ENCODE data around the gene LRRC42. TPM values are rescaled to one million over a fixed set of nuclear protein-coding genes. Genes with fewer than 3 reads are reported as not detected.
A peak's percentile ranks its signal among the peaks of the same experiment; 100 is the strongest.

Gene LRRC42, protein sequence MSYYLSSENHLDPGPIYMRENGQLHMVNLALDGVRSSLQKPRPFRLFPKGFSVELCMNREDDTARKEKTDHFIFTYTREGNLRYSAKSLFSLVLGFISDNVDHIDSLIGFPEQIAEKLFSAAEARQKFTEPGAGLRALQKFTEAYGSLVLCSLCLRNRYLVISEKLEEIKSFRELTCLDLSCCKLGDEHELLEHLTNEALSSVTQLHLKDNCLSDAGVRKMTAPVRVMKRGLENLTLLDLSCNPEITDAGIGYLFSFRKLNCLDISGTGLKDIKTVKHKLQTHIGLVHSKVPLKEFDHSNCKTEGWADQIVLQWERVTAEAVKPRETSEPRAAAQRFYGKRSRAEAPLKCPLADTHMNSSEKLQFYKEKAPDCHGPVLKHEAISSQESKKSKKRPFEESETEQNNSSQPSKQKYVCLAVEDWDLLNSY
- total RNA-seq (2013; cell fraction: nucleolus; rRNA removed): 10.5 and 12.8 TPM in 2 replicates
- total RNA-seq (2014; rRNA removed) (15.2 and 17.2 TPM in 2 replicates), total RNA-seq (2014; rRNA removed; fragmentation: Illumina TruSeq; extraction: Trizol) (20.3 and 21.0 TPM in 2 replicates), total RNA-seq (2021) (22.1 and 22.4 TPM in 2 replicates), polyA plus RNA-seq (2011; rRNA removed) (34.4 and 35.9 TPM in 2 replicates), polyA plus RNA-seq (2014; fragmentation: Illumina TruSeq; extraction: Trizol) (18.1 and 25.8 TPM in 2 replicates), polyA plus RNA-seq (2014; fragmentation: Nextera tagmentation; extraction: Ambion mirVana) (10 to 100 TPM; 11.0 to 18.4 TPM), polyA plus RNA-seq (2014; rRNA removed) (24.9 and 25.6 TPM in 2 replicates), polyA plus RNA-seq (2016; fragmentation: Nextera tagmentation; extraction: Ambion mirVana) (10 to 100 TPM; 23.9 to 25.3 TPM), polyA minus RNA-seq (2011; rRNA and poly(A)+ RNA removed) (21.6 and 25.0 TPM in 2 replicates), Bru-seq, nascent RNA (percentile 74 among the genes with signal in this experiment), BruChase-seq, experiment 1, labeled RNA remaining after a 6-hour chase (percentile 71 among the genes with signal in this experiment), BruChase-seq, experiment 2, labeled RNA remaining after a 2-hour chase (percentile 76 among the genes with signal in this experiment)
- polyA plus RNA-seq (2011; ENCODE audit: low read depth): 19.3 TPM
- 24.7 and 27.5 TPM in 2 replicates for polyA plus RNA-seq (2011; cell fraction: cytosol; rRNA removed)
- polyA plus RNA-seq (2011; cell fraction: nucleus; rRNA removed): 19.8 and 20.4 TPM in 2 replicates
- 17.7 and 24.4 TPM in 2 replicates for polyA plus RNA-seq (2012)
- polyA minus RNA-seq (2011; cell fraction: cytosol; rRNA and poly(A)+ RNA removed): 10.4 and 13.6 TPM in 2 replicates
- 5.4 and 8.3 TPM in 2 replicates for polyA minus RNA-seq (2011; cell fraction: nucleus; rRNA and poly(A)+ RNA removed)
- long read RNA-seq, experiment 1, transcript LRRC42-203 (9 exons, 2,037 nt): major isoform, 7 of 16 reads
- long read RNA-seq, experiment 1, partial matches to known transcripts: 6 of 16 reads
- long read RNA-seq, experiment 1, other reads (novel, unspliced or antisense): 1 of 16 reads
- long read RNA-seq, experiment 2, transcript LRRC42-201 (8 exons, 1,727 nt): minor isoform, 26 of 88 reads
- long read RNA-seq, experiment 2, transcript LRRC42-203 (9 exons, 2,037 nt): major isoform, 30 of 88 reads
- long read RNA-seq, experiment 2, partial matches to known transcripts: 7 of 88 reads
- long read RNA-seq, experiment 2, other reads (novel, unspliced or antisense): 25 of 88 reads

DNA sequence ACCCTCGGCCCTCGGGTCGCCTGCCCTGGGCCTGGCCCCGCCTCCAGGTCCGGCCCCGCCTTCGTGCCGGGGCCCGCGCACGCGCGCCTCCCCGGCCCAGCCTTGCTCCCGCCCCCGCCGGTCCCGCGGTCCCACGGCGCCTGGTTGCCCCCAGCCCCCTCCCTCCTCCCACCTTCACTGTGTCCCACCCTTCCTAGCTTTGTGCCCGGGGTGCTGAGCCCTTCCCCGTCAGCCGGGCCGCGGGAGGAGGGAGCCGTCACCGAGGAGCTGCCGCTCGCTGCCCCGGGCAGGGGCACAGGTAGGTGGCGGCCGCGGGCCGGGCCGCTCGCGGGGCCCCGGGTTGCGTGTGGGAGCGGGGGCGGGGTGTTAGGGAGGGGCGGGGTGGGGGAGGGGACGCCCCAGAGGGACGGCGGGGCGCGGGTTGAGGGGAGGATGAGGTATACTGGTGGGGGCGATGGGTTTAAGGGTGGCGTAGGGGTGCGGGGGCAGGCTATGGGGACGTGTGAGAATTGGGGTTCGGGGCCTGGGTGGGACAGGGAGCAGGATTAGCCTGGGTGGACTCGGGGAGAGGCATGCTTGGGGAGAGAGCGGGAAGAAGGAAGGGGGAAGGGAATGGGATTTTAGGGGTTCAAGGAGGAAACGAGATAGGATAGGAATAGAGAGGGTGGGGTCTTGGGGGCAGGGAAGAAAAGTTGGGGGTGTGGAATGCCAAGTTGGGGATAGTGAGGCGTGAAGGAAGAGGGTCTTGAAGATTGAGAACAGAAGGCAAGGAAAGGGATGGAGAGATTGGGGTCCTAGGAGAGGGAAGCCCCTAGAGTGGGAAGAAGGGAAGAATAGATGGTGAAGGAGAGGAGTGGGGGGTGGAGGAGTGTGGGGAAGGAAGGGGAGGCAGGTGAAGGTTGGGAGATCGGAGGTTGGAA lies at the start of gene LRRC42:
TSS of gene LRRC42 (plus strand) at position 99 of the 920 bp plus-strand sequence. CDS start 5,650 bp downstream, outside the sequence.
- Histone ChIP-seq H3K27ac (ENCODE audit: control insufficient read depth, insufficient read depth) (peak within 1 kb of the TSS; percentile 78), H3K9ac (ENCODE audit: control insufficient read depth, insufficient read depth, low read length) (peak within 1 kb of the TSS; percentile 89), H4K20me1 (ENCODE audit: control insufficient read depth, insufficient read depth) (no peaks in the 10 kb centered on the region), H3K27me3 (replicated peaks in 1 of 2; ENCODE audit: control insufficient read depth in 2 of 2, insufficient read depth in 2 of 2, low read length in 1 of 2) (no peaks in the 10 kb centered on the region), H3K4me3 (peak within 1 kb of the TSS; percentile 92), H3K4me1 (ENCODE audit: control insufficient read depth, insufficient read depth, low read length) (peaks cover 3% of the 10 kb centered on the region; the same call in 1 of the 2 replicates), H2AFZ (ENCODE audit: control insufficient read depth, low read depth, low read length) (peak within 1 kb of the TSS; percentile 89), H3K36me3 (ENCODE audit: control insufficient read depth in 2 of 2, insufficient read depth in 2 of 2, low read length in 1 of 2) (no peaks in the 10 kb centered on the region), H3K4me2 (ENCODE audit: control insufficient read depth, insufficient read depth) (peak within 1 kb of the TSS; percentile 95), H3K9me3 (replicated peaks; ENCODE audit: control insufficient read depth, insufficient read depth, low read length) (no peaks in the 10 kb centered on the region), H3K79me2 (ENCODE audit: control insufficient read depth, insufficient read depth, low read length) (peaks cover 53% of the 10 kb centered on the region)
- FAIRE-seq: no peak
- ChIA-PET SMC1A (ENCODE audit: uncharacterized antibody, unreplicated experiment) (interaction anchor here (0.6 to 7.6 kb wide), 18 partner anchors 12 to 256 kb away, joined by 3 to 95 read pairs (median 6); partner anchors contain the start of genes DIO1, TCEANC2, TMEM59 and YIPF1), RAD21 (ENCODE audit: unreplicated experiment) (interaction anchor here (0.6 to 9.4 kb wide), 24 partner anchors 10 to 253 kb away, joined by 3 to 73 read pairs (median 6); partner anchors contain the start of genes CYB5RL, MRPL37, TCEANC2 and TMEM59), CTCF (interaction anchor here (0.6 to 11.1 kb wide), 17 partner anchors 9 to 111 kb away, joined by 3 to 200 read pairs (median 7); partner anchors contain the start of gene YIPF1), POLR2A (interaction anchor here (0.6 to 3.8 kb wide), 16 partner anchors 10 to 1025 kb away, joined by 3 to 32 read pairs (median 5); partner anchors contain the start of genes NDC1, TCEANC2, TMEM59 and YIPF1)
- in situ Hi-C loops (cut with MboI): no loop called here
- BruUV-seq (replicated peaks): no TSS peak
- DNase-seq (ENCODE audit: low read depth, low spot score): no peak
- intact Hi-C loops (cut with micrococcal nuclease; ENCODE audit: unreplicated experiment): loop anchor here (2.0 kb wide), 1 partner anchor 106 kb away; the partner anchor contains the start of genes TCEANC2 and TMEM59
- 2% methylated on average over 8 of the region's 58 CpGs for WGBS (ENCODE audit: insufficient coverage, insufficient replicate concordance, low lambda C conversion rate, missing lambda C conversion rate)
- peak; percentile 83 for ATAC-seq
- TF ChIP-seq BRCA1 (IDR thresholded peaks at IDR 0.05; ENCODE audit: low read depth, low read length): no peak
- TF ChIP-seq RELA (IDR thresholded peaks at IDR 0.05; ENCODE audit: borderline replicate concordance, partially characterized antibody): no peak
- TF ChIP-seq MTA2 (IDR thresholded peaks at IDR 0.05; ENCODE audit: low read depth): peak; percentile 39; the same call in 1 of the 2 replicates
- TF ChIP-seq, protein P1, sequence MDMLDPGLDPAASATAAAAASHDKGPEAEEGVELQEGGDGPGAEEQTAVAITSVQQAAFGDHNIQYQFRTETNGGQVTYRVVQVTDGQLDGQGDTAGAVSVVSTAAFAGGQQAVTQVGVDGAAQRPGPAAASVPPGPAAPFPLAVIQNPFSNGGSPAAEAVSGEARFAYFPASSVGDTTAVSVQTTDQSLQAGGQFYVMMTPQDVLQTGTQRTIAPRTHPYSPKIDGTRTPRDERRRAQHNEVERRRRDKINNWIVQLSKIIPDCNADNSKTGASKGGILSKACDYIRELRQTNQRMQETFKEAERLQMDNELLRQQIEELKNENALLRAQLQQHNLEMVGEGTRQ (IDR thresholded peaks at IDR 0.05; ENCODE audit: borderline replicate concordance, low read depth, low read length): no peak
- TF ChIP-seq GABPA (IDR thresholded peaks at IDR 0.05; ENCODE audit: low read depth): no peak
- TF ChIP-seq, protein P2, sequence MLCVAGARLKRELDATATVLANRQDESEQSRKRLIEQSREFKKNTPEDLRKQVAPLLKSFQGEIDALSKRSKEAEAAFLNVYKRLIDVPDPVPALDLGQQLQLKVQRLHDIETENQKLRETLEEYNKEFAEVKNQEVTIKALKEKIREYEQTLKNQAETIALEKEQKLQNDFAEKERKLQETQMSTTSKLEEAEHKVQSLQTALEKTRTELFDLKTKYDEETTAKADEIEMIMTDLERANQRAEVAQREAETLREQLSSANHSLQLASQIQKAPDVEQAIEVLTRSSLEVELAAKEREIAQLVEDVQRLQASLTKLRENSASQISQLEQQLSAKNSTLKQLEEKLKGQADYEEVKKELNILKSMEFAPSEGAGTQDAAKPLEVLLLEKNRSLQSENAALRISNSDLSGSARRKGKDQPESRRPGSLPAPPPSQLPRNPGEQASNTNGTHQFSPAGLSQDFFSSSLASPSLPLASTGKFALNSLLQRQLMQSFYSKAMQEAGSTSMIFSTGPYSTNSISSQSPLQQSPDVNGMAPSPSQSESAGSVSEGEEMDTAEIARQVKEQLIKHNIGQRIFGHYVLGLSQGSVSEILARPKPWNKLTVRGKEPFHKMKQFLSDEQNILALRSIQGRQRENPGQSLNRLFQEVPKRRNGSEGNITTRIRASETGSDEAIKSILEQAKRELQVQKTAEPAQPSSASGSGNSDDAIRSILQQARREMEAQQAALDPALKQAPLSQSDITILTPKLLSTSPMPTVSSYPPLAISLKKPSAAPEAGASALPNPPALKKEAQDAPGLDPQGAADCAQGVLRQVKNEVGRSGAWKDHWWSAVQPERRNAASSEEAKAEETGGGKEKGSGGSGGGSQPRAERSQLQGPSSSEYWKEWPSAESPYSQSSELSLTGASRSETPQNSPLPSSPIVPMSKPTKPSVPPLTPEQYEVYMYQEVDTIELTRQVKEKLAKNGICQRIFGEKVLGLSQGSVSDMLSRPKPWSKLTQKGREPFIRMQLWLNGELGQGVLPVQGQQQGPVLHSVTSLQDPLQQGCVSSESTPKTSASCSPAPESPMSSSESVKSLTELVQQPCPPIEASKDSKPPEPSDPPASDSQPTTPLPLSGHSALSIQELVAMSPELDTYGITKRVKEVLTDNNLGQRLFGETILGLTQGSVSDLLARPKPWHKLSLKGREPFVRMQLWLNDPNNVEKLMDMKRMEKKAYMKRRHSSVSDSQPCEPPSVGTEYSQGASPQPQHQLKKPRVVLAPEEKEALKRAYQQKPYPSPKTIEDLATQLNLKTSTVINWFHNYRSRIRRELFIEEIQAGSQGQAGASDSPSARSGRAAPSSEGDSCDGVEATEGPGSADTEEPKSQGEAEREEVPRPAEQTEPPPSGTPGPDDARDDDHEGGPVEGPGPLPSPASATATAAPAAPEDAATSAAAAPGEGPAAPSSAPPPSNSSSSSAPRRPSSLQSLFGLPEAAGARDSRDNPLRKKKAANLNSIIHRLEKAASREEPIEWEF (IDR thresholded peaks at IDR 0.05; ENCODE audit: insufficient replicate concordance, low read depth, low read length): no peak
